Liver (tissue), 3 donors: ENCODE results near the gene CHMP3.

Source experiments
- ATF3 ChIP-seq: IDR thresholded peaks from 2 replicates; pipeline ENCODE4 v1.6.1; 2016; ENCODE audit warnings: antibody characterized with exemption
- CTCF ChIP-seq: fragments of 150-350 bp; IDR thresholded peaks from 2 replicates; pipeline ENCODE4 v1.5.1; 2017; ENCODE audit warnings: improper control_type of control experiment, low read depth, low read length; ENCODE audit not compliant: missing input control
- EGR1 ChIP-seq, 2 donors: IDR thresholded peaks; 2 replicates each; pipeline ENCODE4 v1.6.1; 2016 to 2018; ENCODE audit warnings: antibody characterized with exemption in 2 of 2, low read depth in 2 of 2
- FOXA1 ChIP-seq: IDR thresholded peaks from 2 replicates; pipeline ENCODE4 v1.6.1; 2016; ENCODE audit warnings: antibody characterized with exemption
- GABPA ChIP-seq, 2 donors: IDR thresholded peaks in 1 of 2; conservative IDR thresholded peaks in 1 of 2; 2 replicates each; pipeline ENCODE4 v1.6.1; 2016; ENCODE audit warnings: antibody characterized with exemption in 2 of 2, mild to moderate bottlenecking in 1 of 2, moderate library complexity in 1 of 2
- HNF4G ChIP-seq: IDR thresholded peaks from 2 replicates; pipeline ENCODE4 v1.6.1; 2016; ENCODE audit warnings: antibody characterized with exemption
- JUND ChIP-seq, 2 donors: IDR thresholded peaks; 2 replicates each; pipeline ENCODE4 v1.6.1; 2016; ENCODE audit warnings: antibody characterized with exemption in 2 of 2
- MAX ChIP-seq: IDR thresholded peaks from 2 replicates; pipeline ENCODE4 v1.6.1; 2016; ENCODE audit warnings: antibody characterized with exemption
- RAD21 ChIP-seq, 2 donors: IDR thresholded peaks; 2 replicates each; pipeline ENCODE4 v1.6.1; 2016; ENCODE audit warnings: antibody characterized with exemption in 2 of 2, mild to moderate bottlenecking in 2 of 2
- REST ChIP-seq: IDR thresholded peaks from 2 replicates; pipeline ENCODE4 v1.6.1; 2016; ENCODE audit warnings: antibody characterized with exemption, mild to moderate bottlenecking
- RXRA ChIP-seq, 2 donors: IDR thresholded peaks; 2 replicates each; pipeline ENCODE4 v1.6.1; 2017 to 2018; ENCODE audit warnings: antibody characterized with exemption in 2 of 2, mild to moderate bottlenecking in 1 of 2
- SP1 ChIP-seq: IDR thresholded peaks from 2 replicates; pipeline ENCODE4 v1.6.1; 2018; ENCODE audit warnings: antibody characterized with exemption, mild to moderate bottlenecking
- TAF1 ChIP-seq: conservative IDR thresholded peaks from 2 replicates; pipeline ENCODE4 v1.6.1; 2016; ENCODE audit warnings: antibody characterized with exemption, mild to moderate bottlenecking
- YY1 ChIP-seq: IDR thresholded peaks from 2 replicates; pipeline ENCODE4 v1.6.1; 2016; ENCODE audit warnings: antibody characterized with exemption, mild to moderate bottlenecking
- donor health status: healthy.
- donor health status: healthy.

DNA sequence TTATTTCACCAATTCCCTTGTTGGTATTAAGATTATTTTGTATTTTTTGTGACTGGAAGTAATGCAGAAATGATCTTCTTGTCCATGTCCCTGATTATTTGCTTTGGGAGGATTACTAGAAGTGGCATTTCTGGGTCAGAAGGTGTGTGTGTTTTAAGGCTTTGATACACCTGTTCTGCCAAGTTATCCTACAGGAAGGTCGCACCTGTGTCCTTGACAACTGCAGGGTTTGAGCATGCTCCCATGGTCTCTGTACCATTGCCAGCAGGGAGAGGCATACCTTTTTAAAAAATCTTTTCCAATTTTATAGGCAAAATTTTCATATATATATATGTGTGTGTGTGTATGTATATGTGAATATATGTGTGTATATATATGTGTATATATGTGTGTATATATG lies 92.4 kb downstream of the CHMP3 start:
- no peak for TF ChIP-seq CTCF
- no peak for TF ChIP-seq JUND (IDR thresholded peaks at IDR 0.05)
- no peak for TF ChIP-seq RAD21 (IDR thresholded peaks at IDR 0.05)
- no peak for TF ChIP-seq SP1
- no peak for TF ChIP-seq GABPA (IDR thresholded peaks at IDR 0.05 in 1 of 2, conservative IDR thresholded peaks at IDR 0.05 in 1 of 2)
- no peak for TF ChIP-seq TAF1
- TF ChIP-seq ATF3 = no peak
- TF ChIP-seq FOXA1 = no peak
- no peak for TF ChIP-seq MAX
- TF ChIP-seq REST = no peak
- TF ChIP-seq YY1 = no peak
- no peak for TF ChIP-seq HNF4G
- no peak for TF ChIP-seq EGR1 (IDR thresholded peaks at IDR 0.05; ENCODE audit: low read depth in 2 of 2)
- no peak for TF ChIP-seq RXRA (IDR thresholded peaks at IDR 0.05)
